ENCODE data around the gene PDGFA. TPM values are rescaled to one million over a fixed set of nuclear protein-coding genes. Genes with fewer than 3 reads are reported as not detected.
A peak's percentile ranks its signal among the peaks of the same experiment; 100 is the strongest.

The PDGFA gene
- polyA plus RNA-seq, 3 donors from 2014 or later = 0.29 to 0.59 TPM; not detected in 1

- H3K27ac Mint-ChIP-seq = no peak overlapping the region
- DNase-seq = no peak
- no peaks in the 10 kb centered on the region for H3K9me3 Mint-ChIP-seq
- no peaks in the 10 kb centered on the region for H3K4me1 Mint-ChIP-seq
- H3K4me3 Mint-ChIP-seq = no peak overlapping the region
- peaks cover 0 to 2% (median 0%) of the 10 kb centered on the region in 3 donors for H3K27me3 Mint-ChIP-seq (ENCODE audit: low read depth in 3 of 3)
- no peaks in the 10 kb centered on the region for H3K36me3 Mint-ChIP-seq
Measured at GRCh38 chr7:503575-504111, 16.0 kb downstream of the PDGFA start.

- no peak for DNase-seq
- Mint-ChIP-seq H3K27ac (no peak overlapping the region), H3K27me3 (ENCODE audit: low read depth in 3 of 3) (peaks cover 0 to 3% (median 2%) of the 10 kb centered on the region in 3 donors), H3K4me3 (no peak overlapping the region), H3K4me1 (no peaks in the 10 kb centered on the region), H3K9me3 (no peaks in the 10 kb centered on the region), H3K36me3 (no peaks in the 10 kb centered on the region)
Measured at GRCh38 chr7:502296-502695, 17.4 kb downstream of the PDGFA start.

DNA sequence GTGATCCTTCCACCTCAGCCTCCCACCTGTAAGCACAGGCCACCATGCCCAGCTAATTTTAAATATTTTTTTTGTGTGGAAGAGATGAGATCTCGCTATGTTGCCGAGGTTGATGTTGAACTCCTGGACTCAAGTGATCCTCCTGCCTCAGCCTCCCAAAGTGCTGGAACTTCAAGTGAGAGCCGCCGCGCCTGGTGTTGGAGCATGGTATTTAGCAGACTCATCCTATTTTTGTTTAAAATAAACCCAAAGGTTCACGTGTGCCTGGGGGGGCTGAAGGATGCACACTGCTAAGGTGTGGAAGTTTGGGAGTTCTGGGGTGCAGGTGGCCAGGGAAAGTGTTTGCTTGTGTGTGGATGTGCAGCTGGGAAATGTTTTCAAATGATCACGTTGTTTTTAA lies 18.1 kb downstream of the PDGFA start:
- no peak overlapping the region for H3K4me3 Mint-ChIP-seq
- DNase-seq = no peak
- no peak overlapping the region for H3K27ac Mint-ChIP-seq
- H3K36me3 Mint-ChIP-seq = no peaks in the 10 kb centered on the region
- H3K27me3 Mint-ChIP-seq (ENCODE audit: low read depth in 3 of 3) = peaks cover 0 to 3% (median 2%) of the 10 kb centered on the region in 3 donors
- H3K9me3 Mint-ChIP-seq = no peaks in the 10 kb centered on the region
- no peaks in the 10 kb centered on the region for H3K4me1 Mint-ChIP-seq

DNA sequence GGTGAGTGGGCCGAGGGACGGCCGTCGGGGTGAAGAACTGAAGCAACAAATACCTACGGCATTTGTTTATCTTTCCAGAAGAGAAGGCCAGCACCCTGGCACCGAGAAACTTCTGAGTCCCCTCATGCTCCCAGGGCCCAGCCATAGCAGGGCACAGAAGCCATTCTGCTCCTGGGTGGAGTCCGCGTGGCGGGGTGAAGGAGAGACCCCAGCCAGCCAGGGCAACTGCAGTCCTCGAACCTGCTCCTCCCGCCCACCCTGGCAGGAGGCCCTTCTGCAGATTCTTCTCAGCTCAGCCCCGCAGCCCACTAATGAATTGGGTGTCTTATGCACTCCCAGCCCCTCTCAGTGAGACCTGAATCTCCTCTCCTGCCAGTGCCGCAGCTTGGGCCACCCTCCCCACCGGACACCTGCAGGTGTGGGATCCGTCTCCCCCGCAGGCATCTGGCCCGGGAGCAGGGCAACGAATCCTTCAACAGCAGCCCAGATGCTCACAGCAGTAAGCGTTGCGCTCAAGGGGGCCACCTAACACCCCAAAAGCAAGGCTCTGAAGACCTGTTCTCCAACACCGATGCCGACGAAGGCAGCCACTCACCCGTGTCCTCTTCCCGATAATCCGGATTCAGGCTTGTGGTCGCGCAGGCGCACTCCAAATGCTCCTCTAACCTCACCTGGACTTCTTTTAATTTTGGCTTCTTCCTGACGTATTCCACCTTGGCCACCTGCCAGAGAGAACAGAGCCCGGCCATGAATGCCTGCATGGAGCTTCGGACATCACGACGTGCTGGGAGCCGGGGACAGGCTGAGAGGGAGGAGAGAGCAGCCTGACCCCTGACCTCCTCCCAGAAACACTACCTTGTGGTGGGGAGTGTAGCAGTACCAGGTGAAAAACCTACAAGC lies 18.9 kb downstream of the PDGFA start:
- H3K36me3 Mint-ChIP-seq = no peaks in the 10 kb centered on the region
- no peaks in the 10 kb centered on the region for H3K4me1 Mint-ChIP-seq
- H3K27ac Mint-ChIP-seq = no peak overlapping the region
- peaks cover 0 to 2% (median 2%) of the 10 kb centered on the region in 3 donors for H3K27me3 Mint-ChIP-seq (ENCODE audit: low read depth in 3 of 3)
- no peak overlapping the region for H3K4me3 Mint-ChIP-seq
- no peaks in the 10 kb centered on the region for H3K9me3 Mint-ChIP-seq
- no peak for DNase-seq

DNA sequence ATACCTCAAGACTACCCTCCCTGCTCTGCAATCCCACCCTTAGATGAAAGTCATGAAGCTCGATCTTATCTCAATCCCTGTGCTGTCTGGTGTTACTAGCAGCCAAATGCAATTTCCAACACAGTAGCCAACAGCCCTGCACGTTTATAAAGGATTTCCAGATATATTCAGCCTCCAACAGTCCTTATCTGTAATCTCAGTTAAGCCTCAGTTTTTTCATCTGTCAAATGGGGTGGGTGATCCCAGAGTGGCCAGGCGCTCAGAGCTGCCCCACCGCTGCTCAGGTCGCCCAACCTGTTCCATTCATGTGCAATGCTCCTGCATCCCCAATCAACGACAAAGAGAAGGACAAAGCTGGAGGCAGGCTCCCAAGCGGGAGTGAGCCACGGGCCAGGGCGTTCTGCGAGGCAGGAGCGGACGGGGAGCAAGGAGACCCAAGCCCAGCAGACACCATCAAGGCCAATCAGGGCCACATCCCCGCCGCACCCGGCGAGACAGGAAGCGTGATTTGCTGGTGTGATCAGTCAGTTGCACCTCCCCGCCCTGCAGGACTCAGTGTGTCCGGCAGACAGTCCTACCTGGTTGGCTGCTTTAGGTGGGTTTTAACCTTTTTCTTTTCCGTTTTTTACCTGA lies 19.7 kb downstream of the PDGFA start:
- Mint-ChIP-seq H3K9me3 (no peaks in the 10 kb centered on the region), H3K4me1 (no peaks in the 10 kb centered on the region), H3K27ac (no peak overlapping the region), H3K27me3 (ENCODE audit: low read depth in 3 of 3) (peaks cover 0 to 2% (median 1%) of the 10 kb centered on the region in 3 donors), H3K36me3 (no peaks in the 10 kb centered on the region), H3K4me3 (no peak overlapping the region)
- no peak for DNase-seq

DNA sequence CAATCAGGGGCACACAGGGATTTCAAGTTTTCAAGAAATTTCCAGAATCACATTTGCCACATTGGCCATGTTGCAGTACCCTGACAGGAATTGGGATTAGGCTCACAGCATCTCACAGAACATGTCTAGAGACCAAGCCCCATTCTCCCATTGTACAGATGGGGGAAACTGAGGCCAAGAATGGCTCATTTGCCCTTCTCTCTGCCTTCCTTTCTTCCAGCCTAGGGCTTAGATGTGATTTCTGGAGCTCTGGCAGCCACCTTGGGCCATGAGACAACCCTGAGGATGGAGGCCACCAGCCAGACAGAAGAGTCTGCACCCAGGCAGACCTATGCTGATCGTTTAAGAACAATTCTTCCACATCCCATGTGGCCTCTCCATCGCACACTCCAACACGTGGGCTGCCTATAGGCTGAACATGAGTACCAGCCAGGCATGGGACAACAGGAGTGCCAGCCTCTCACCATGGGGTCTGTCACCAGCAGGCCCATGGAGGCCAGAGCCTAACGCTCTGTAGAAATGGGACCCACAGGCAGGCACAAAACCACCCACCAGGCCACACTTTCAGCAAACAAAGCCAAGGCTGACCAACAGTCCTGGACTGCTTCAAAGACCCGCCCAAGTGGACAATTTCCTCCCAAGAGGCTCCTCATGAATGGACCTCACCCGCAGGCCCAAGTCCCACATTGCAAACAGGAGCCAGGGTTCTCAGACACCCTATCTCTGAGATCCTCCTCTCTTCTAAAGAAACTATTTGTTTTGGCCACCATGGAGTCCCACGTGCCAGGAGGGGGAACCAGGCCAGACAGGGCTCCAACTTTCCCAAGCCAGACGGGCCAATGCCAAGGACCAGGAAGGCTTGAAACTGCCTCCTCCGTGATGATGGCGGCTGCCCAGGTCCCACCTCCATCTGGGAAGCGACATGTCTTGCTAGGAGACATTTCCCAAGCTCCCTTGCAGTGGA lies 20.7 kb downstream of the PDGFA start:
- H3K4me3 Mint-ChIP-seq = no peak overlapping the region
- H3K9me3 Mint-ChIP-seq = no peaks in the 10 kb centered on the region
- H3K27ac Mint-ChIP-seq = no peak overlapping the region

DNA sequence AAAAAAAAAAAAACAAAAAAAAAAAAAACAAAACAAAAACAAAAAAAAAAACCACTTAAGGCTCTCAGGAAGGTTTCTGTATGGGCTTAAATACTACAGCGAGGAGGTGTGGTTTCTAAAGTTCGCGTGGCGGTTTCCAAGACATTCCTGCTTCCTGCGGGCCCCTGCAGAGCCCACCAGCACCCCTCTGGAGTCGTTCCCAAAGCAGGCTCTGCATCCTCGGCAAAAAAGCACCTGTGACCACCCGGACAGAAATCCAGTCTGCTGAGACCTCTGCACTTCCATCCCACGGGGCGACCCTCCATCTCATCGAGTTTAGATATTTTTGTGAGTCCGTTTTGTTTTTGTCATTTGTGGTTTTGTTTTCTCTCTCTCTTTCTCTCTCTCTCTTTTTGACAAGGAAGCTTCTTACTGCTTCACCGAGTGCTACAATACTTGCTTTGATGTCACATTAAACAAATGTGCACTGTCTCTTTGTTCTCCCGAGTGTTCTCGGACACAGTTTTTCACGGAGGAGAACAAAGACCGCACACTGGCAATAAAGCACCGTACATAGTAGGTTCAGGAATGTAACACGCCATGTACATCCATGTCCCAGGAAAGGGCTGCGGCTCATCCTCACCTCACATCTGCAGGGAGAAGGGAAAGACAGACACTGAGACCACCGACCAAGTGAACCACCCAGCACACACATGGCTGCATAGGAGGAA lies 21.5 kb downstream of the PDGFA start:
- Mint-ChIP-seq H3K4me1 (no peaks in the 10 kb centered on the region), H3K27me3 (ENCODE audit: low read depth in 3 of 3) (peaks cover 0 to 2% (median 1%) of the 10 kb centered on the region in 3 donors), H3K4me3 (no peak overlapping the region), H3K9me3 (no peaks in the 10 kb centered on the region), H3K36me3 (no peaks in the 10 kb centered on the region), H3K27ac (peak overlapping the region in 1 of 6 donors; percentile 60)
- DNase-seq = no peak

More for the DNA sequence above, 20.7 kb downstream of the PDGFA start:
- peaks cover 0 to 2% (median 1%) of the 10 kb centered on the region in 3 donors for H3K27me3 Mint-ChIP-seq (ENCODE audit: low read depth in 3 of 3)
- no peaks in the 10 kb centered on the region for H3K4me1 Mint-ChIP-seq
- no peak for DNase-seq
- H3K36me3 Mint-ChIP-seq = no peaks in the 10 kb centered on the region

DNA sequence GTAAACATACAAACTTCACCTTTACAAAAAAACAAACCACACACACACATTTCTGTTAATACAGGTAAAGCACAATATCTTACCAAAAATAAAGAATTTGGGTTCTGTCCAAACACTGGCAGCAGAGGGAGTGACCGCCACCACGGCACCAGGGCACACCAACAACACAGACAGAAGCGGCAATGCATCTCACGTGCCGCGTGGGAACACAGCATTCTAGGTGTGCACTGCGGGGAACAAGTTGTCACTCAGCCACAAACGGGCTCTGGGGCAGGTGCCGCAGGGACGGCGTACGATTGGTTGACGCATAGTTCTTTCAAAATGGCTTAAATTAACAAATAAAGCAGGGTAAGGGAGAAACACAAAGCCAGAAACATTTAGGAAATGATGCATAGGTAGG lies 22.3 kb downstream of the PDGFA start:
- Mint-ChIP-seq H3K9me3 (no peaks in the 10 kb centered on the region), H3K27me3 (ENCODE audit: low read depth in 3 of 3) (peaks cover 0 to 2% (median 1%) of the 10 kb centered on the region in 3 donors), H3K4me3 (no peak overlapping the region), H3K27ac (no peak overlapping the region), H3K4me1 (no peaks in the 10 kb centered on the region), H3K36me3 (no peaks in the 10 kb centered on the region)
- DNase-seq = no peak

DNA sequence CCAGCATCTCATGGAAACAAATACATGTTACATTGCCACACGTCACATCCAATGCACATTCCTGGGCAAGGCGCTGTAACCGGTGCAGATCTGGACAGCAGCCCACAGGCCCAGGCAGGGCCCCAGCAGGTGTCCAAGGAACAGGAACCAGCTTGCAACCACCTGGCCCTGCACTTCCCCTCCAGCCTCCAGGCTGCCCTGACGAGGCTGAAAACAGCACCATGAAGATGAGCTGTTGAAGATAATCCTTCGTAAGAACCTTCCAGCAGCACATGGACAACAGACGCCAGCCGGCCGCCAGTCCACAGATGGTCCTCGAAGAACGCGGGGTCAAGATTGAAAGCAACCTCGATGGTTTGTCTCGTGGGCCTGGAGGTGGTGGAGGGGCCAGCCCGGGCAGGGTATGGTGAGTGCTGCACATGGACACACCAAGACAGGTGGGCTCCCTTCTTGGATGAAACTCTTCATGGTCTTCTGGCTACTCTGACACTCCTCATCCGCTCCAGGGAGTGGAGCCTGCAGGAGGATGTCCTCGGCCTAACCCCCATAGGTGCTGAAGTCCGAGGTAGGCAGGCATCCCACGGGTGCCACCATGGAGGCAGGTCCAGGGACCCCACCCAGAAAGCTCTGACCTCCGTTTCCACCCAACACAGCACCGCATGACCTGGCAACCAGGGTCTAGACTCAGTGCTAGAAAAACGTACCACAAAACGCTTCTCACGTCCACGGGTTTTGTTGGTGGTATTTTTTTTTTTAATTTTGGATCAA lies 22.9 kb downstream of the PDGFA start:
- Mint-ChIP-seq H3K4me3 (no peak overlapping the region), H3K27ac (no peak overlapping the region), H3K27me3 (ENCODE audit: low read depth in 3 of 3) (peaks cover 0 to 2% (median 1%) of the 10 kb centered on the region in 3 donors), H3K9me3 (no peaks in the 10 kb centered on the region), H3K36me3 (no peaks in the 10 kb centered on the region), H3K4me1 (no peaks in the 10 kb centered on the region)
- DNase-seq = no peak

- no peak overlapping the region for H3K27ac Mint-ChIP-seq
- no peaks in the 10 kb centered on the region for H3K36me3 Mint-ChIP-seq
- H3K4me3 Mint-ChIP-seq = no peak overlapping the region
- no peak for DNase-seq
- H3K4me1 Mint-ChIP-seq = no peaks in the 10 kb centered on the region
- H3K9me3 Mint-ChIP-seq = no peaks in the 10 kb centered on the region
- H3K27me3 Mint-ChIP-seq (ENCODE audit: low read depth in 3 of 3) = peaks cover 0 to 2% (median 1%) of the 10 kb centered on the region in 3 donors
Measured at GRCh38 chr7:495761-496321, 23.8 kb downstream of the PDGFA start.

- Mint-ChIP-seq H3K9me3 (no peaks in the 10 kb centered on the region), H3K36me3 (no peaks in the 10 kb centered on the region), H3K27ac (no peak overlapping the region), H3K4me1 (no peaks in the 10 kb centered on the region), H3K27me3 (ENCODE audit: low read depth in 3 of 3) (peaks cover 0 to 2% (median 1%) of the 10 kb centered on the region in 3 donors), H3K4me3 (no peak overlapping the region)
- DNase-seq = no peak
Measured at GRCh38 chr7:495326-495725, 24.3 kb downstream of the PDGFA start.

DNA sequence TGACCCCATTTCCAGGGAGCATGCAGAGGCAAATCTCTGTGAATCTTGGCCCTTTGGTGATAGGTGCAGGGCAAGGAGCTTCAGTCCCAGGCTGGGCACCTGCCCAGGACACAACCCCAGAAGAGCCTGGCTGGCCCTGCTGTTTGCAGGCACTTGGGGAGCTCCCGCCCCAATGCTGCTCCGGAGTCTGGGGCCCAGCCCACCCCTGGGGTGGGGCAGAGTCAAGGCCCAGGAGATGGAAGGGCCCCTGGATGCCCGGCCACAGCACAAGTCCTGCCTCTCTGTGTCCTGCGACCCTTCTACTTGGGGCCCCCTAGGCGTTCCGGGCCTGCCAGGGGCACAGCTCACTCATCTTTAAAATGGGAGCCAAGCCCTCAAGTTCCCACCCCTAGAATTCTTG lies 24.7 kb downstream of the PDGFA start:
- Mint-ChIP-seq H3K4me3 (no peak overlapping the region), H3K27ac (no peak overlapping the region), H3K36me3 (no peaks in the 10 kb centered on the region), H3K27me3 (ENCODE audit: low read depth in 3 of 3) (peaks cover 0 to 2% (median 1%) of the 10 kb centered on the region in 3 donors), H3K4me1 (no peaks in the 10 kb centered on the region), H3K9me3 (no peaks in the 10 kb centered on the region)
- DNase-seq = no peak
